ENCODE results near the gene OAS3.
"Not testable (repeated sequence)": the region's sequence is repeated elsewhere in the genome, so short reads cannot be mapped to it uniquely, and the experiment has no call there.

The OAS3 gene

GRCh38 chr12:112937741-112938719 lies at the start of gene OAS3:
Gene OAS3, plus strand, starts transcription at chr12:112938474. Its CDS starts 57 bp downstream, at chr12:112938531.
- peak; percentile 67 for DNase-seq

- DNase-seq, result no peak
These were observed 46.9 kb upstream of the OAS3 start for GRCh38 chr12:112891093-112892024.

GRCh38 chr12:112892856-112893255 lies 45.4 kb upstream of the OAS3 start:
- no peak for DNase-seq

- no peak for DNase-seq
These were observed 44.1 kb upstream of the OAS3 start for GRCh38 chr12:112894128-112894527.

- no peak for DNase-seq
These were observed 39.9 kb upstream of the OAS3 start for GRCh38 chr12:112898380-112898779.

- peak; percentile 22 for DNase-seq
These were observed 37.8 kb upstream of the OAS3 start for GRCh38 chr12:112900298-112901145.

- DNase-seq, result no peak
These were observed 37.0 kb upstream of the OAS3 start for GRCh38 chr12:112901271-112901670.

- no peak for DNase-seq
These were observed 33.7 kb upstream of the OAS3 start for GRCh38 chr12:112904571-112904970.

GRCh38 chr12:112905451-112906089 lies 32.7 kb upstream of the OAS3 start:
- no peak for DNase-seq

GRCh38 chr12:112906712-112907414 lies 31.4 kb upstream of the OAS3 start, which contains the start of gene OAS1:
Gene OAS1, plus strand, starts transcription at chr12:112906962. Its CDS starts 78 bp downstream, at chr12:112907040.
- no peak for DNase-seq

- DNase-seq, result no peak
These were observed 30.7 kb upstream of the OAS3 start for GRCh38 chr12:112907415-112908157.

- DNase-seq, result no peak
These were observed 29.7 kb upstream of the OAS3 start for GRCh38 chr12:112908548-112908947.

- DNase-seq, result no peak
These were observed 28.6 kb upstream of the OAS3 start for GRCh38 chr12:112909693-112910092.

GRCh38 chr12:112913038-112913688 lies 25.1 kb upstream of the OAS3 start:
- DNase-seq, result no peak

- DNase-seq, result not testable (repeated sequence)
These were observed 24.4 kb upstream of the OAS3 start for GRCh38 chr12:112913888-112914287.

- no peak for DNase-seq
These were observed 22.0 kb upstream of the OAS3 start for GRCh38 chr12:112916270-112916669.

GRCh38 chr12:112919121-112919520 lies 19.2 kb upstream of the OAS3 start:
- DNase-seq, result no peak

- no peak for DNase-seq
These were observed 13.3 kb upstream of the OAS3 start for GRCh38 chr12:112924986-112925385.

GRCh38 chr12:112926416-112927033 lies 11.7 kb upstream of the OAS3 start:
- DNase-seq, result not testable (repeated sequence)

Measured in activated T-cell treated with anti-CD3 and anti-CD28 coated beads, Interleukin-2, amount 50 U/mL, for 1 hour (primary cell).